Measurements from ENCODE around the gene ADAM15.

DNA sequence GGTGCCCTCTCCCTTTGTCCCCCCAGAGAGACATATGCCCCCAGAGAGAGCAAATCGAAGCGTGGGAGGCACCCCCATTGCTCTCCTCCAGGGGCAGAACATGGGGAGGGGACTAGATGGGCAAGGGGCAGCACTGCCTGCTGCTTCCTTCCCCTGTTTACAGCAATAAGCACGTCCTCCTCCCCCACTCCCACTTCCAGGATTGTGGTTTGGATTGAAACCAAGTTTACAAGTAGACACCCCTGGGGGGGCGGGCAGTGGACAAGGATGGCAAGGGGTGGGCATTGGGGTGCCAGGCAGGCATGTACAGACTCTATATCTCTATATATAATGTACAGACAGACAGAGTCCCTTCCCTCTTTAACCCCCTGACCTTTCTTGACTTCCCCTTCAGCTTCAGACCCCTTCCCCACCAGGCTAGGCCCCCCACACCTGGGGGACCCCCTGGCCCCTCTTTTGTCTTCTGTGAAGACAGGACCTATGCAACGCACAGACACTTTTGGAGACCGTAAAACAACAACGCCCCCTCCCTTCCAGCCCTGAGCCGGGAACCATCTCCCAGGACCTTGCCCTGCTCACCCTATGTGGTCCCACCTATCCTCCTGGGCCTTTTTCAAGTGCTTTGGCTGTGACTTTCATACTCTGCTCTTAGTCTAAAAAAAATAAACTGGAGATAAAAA, 35.9 kb downstream of the ADAM15 start:
- TF ChIP-seq, protein P1, sequence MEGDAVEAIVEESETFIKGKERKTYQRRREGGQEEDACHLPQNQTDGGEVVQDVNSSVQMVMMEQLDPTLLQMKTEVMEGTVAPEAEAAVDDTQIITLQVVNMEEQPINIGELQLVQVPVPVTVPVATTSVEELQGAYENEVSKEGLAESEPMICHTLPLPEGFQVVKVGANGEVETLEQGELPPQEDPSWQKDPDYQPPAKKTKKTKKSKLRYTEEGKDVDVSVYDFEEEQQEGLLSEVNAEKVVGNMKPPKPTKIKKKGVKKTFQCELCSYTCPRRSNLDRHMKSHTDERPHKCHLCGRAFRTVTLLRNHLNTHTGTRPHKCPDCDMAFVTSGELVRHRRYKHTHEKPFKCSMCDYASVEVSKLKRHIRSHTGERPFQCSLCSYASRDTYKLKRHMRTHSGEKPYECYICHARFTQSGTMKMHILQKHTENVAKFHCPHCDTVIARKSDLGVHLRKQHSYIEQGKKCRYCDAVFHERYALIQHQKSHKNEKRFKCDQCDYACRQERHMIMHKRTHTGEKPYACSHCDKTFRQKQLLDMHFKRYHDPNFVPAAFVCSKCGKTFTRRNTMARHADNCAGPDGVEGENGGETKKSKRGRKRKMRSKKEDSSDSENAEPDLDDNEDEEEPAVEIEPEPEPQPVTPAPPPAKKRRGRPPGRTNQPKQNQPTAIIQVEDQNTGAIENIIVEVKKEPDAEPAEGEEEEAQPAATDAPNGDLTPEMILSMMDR (IDR thresholded peaks at IDR 0.05) = peak in 1 of 3 experiments; percentile 42
- TF ChIP-seq POLR2A (IDR thresholded peaks at IDR 0.05; ENCODE audit: low read depth) = no peak
- TF ChIP-seq EP300 (IDR thresholded peaks at IDR 0.05) = no peak
- no peak for TF ChIP-seq POLR2AphosphoS5 (IDR thresholded peaks at IDR 0.05)

All from esophagus muscularis mucosa (tissue), 4 donors.